HCT116 (cell line): ENCODE results near the gene SDK1.

Experiments
- ELF1 ChIP-seq: IDR thresholded peaks from 2 replicates; pipeline ENCODE4 v1.6.1; 2012; ENCODE audit warnings: low read depth, borderline replicate concordance
- EZH2 ChIP-seq: fragments of 200-600 bp; sonication (generic); IDR thresholded peaks from 2 replicates; pipeline ENCODE4 v1.6.1; 2017; ENCODE audit warnings: antibody characterized with exemption, mixed run types
- TF ChIP-seq, protein P1 (sequence below), 3 experiments: fragments of 200-600 bp in 1 of 3; sonication (generic) in 1 of 3; IDR thresholded peaks in 2 of 3; conservative IDR thresholded peaks in 1 of 3; 2 replicates each; pipeline ENCODE4 v1.5.1; 2012 to 2017; ENCODE audit warnings: low read depth in 2 of 3, low read length in 2 of 3, antibody characterized with exemption in 1 of 3, borderline replicate concordance in 1 of 3, control low read depth in 1 of 3, mild to moderate bottlenecking in 1 of 3, mixed read lengths in 1 of 3, mixed run types in 1 of 3, moderate library complexity in 1 of 3; ENCODE audit not compliant: insufficient read depth in 1 of 3

DNA sequence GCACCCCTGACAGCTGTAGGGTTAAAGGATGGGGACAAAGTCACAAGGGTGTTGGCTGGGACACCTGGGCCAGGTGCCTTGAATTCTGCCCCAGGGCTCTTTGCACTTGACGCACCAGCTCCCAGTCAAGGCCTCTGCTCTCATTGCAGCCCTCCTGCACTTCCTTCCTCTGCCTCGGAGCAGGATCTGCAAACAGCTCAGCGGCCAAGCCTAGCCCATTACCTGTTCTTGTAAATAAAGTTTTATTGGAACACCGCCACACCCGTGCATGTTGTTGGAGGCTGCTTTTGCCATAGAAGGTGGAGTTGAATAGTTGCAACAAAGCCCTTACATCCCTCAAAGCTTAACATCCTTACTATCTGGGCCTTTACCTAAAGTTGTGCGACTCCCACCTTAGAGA lies 897.2 kb downstream of the SDK1 start:
- no peak for TF ChIP-seq ELF1
- TF ChIP-seq, protein P1, sequence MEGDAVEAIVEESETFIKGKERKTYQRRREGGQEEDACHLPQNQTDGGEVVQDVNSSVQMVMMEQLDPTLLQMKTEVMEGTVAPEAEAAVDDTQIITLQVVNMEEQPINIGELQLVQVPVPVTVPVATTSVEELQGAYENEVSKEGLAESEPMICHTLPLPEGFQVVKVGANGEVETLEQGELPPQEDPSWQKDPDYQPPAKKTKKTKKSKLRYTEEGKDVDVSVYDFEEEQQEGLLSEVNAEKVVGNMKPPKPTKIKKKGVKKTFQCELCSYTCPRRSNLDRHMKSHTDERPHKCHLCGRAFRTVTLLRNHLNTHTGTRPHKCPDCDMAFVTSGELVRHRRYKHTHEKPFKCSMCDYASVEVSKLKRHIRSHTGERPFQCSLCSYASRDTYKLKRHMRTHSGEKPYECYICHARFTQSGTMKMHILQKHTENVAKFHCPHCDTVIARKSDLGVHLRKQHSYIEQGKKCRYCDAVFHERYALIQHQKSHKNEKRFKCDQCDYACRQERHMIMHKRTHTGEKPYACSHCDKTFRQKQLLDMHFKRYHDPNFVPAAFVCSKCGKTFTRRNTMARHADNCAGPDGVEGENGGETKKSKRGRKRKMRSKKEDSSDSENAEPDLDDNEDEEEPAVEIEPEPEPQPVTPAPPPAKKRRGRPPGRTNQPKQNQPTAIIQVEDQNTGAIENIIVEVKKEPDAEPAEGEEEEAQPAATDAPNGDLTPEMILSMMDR (IDR thresholded peaks at IDR 0.05 in 2 of 3, conservative IDR thresholded peaks at IDR 0.05 in 1 of 3; ENCODE audit: borderline replicate concordance in 1 of 3, insufficient read depth in 1 of 3, low read depth in 2 of 3, low read length in 2 of 3) = no peak
- no peak for TF ChIP-seq EZH2
